T-helper 2 cell treated with Interferon-gamma antibody and Interleukin-4, amounts not matched to agents 5 μg/mL and 100 μg/mL, for 36 hours (primary cell): ENCODE results near the gene TMEM88.
A peak's percentile ranks its signal among the peaks of the same experiment; 100 is the strongest.
"Not testable (repeated sequence)": the region's sequence is repeated elsewhere in the genome, so short reads cannot be mapped to it uniquely, and the experiment has no call there.

Source experiments
- DNase-seq: peaks from one replicate; pipeline ENCODE4 v3.0.0; 2021; ENCODE audit warnings: low spot score
- H3K27ac Mint-ChIP-seq: one replicate; pipeline ENCODE4 v1.8.0; 2021; ENCODE audit warnings: mild to moderate bottlenecking, mixed read lengths
- H3K27me3 Mint-ChIP-seq: one replicate; pipeline ENCODE4 v1.8.0; 2021; ENCODE audit warnings: low read depth, mixed read lengths
- H3K36me3 Mint-ChIP-seq: one replicate; pipeline ENCODE4 v1.8.0; 2021; ENCODE audit warnings: low read depth, mixed read lengths
- H3K4me1 Mint-ChIP-seq: one replicate; pipeline ENCODE4 v1.8.0; 2021; ENCODE audit warnings: low read depth, mixed read lengths
- H3K4me3 Mint-ChIP-seq: one replicate; pipeline ENCODE4 v1.8.0; 2022; ENCODE audit warnings: mild to moderate bottlenecking, moderate library complexity, mixed read lengths
- H3K9me3 Mint-ChIP-seq: one replicate; pipeline ENCODE4 v1.8.0; 2021; ENCODE audit warnings: mixed read lengths

The TMEM88 gene

DNA sequence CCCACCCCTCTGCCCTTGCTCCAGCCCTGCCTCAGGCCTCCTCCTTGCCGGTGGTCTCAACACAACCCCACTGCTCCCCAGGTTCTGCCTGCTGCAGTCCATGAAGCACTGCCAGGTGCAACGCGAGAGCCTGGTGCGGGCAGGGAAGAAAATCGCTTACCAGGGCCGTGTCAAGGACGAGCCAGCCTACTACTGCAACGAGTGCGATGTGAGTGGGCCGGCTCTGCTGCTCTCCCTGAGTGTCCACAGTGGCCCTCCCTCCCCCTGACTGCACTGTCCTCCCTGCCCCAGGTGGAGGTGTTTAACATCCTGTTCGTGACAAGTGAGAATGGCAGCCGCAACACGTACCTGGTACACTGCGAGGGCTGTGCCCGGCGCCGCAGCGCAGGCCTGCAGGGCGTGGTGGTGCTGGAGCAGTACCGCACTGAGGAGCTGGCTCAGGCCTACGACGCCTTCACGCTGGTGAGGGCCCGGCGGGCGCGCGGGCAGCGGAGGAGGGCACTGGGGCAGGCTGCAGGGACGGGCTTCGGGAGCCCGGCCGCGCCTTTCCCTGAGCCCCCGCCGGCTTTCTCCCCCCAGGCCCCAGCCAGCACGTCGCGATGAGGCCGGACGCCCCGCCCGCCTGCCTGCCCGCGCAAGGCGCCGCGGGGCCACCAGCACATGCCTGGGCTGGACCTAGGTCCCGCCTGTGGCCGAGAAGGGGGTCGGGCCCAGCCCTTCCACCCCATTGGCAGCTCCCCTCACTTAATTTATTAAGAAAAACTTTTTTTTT, 1.8 kb upstream of the TMEM88 start:
- Mint-ChIP-seq H3K27me3 (no peaks in the 10 kb centered on the region), H3K4me3 (no peak overlapping the region), H3K4me1 (peaks cover 16% of the 10 kb centered on the region), H3K9me3 (no peaks in the 10 kb centered on the region), H3K27ac (no peak overlapping the region), H3K36me3 (peaks cover 10% of the 10 kb centered on the region)
- no peak for DNase-seq

DNA sequence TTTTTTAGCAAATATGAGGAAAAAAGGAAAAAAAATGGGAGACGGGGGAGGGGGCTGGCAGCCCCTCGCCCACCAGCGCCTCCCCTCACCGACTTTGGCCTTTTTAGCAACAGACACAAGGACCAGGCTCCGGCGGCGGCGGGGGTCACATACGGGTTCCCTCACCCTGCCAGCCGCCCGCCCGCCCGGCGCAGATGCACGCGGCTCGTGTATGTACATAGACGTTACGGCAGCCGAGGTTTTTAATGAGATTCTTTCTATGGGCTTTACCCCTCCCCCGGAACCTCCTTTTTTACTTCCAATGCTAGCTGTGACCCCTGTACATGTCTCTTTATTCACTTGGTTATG, 1.2 kb upstream of the TMEM88 start:
- H3K4me3 Mint-ChIP-seq: no peak overlapping the region

DNA sequence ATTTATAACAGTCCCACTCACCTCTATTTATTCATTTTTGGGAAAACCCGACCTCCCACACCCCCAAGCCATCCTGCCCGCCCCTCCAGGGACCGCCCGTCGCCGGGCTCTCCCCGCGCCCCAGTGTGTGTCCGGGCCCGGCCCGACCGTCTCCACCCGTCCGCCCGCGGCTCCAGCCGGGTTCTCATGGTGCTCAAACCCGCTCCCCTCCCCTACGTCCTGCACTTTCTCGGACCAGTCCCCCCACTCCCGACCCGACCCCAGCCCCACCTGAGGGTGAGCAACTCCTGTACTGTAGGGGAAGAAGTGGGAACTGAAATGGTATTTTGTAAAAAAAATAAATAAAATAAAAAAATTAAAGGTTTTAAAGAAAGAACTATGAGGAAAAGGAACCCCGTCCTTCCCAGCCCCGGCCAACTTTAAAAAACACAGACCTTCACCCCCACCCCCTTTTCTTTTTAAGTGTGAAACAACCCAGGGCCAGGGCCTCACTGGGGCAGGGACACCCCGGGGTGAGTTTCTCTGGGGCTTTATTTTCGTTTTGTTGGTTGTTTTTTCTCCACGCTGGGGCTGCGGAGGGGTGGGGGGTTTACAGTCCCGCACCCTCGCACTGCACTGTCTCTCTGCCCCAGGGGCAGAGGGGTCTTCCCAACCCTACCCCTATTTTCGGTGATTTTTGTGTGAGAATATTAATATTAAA, 638 bp upstream of the TMEM88 start:
- Mint-ChIP-seq H3K9me3 (no peaks in the 10 kb centered on the region), H3K36me3 (peaks cover 13% of the 10 kb centered on the region), H3K4me1 (peaks cover 23% of the 10 kb centered on the region), H3K27me3 (no peaks in the 10 kb centered on the region), H3K27ac (no peak overlapping the region), H3K4me3 (no peak overlapping the region)
- DNase-seq: no peak

More for the DNA sequence above, 1.2 kb upstream of the TMEM88 start:
- no peaks in the 10 kb centered on the region for H3K27me3 Mint-ChIP-seq
- no peaks in the 10 kb centered on the region for H3K9me3 Mint-ChIP-seq
- H3K4me1 Mint-ChIP-seq: peaks cover 18% of the 10 kb centered on the region
- DNase-seq: no peak
- H3K27ac Mint-ChIP-seq: no peak overlapping the region
- H3K36me3 Mint-ChIP-seq: peaks cover 10% of the 10 kb centered on the region

DNA sequence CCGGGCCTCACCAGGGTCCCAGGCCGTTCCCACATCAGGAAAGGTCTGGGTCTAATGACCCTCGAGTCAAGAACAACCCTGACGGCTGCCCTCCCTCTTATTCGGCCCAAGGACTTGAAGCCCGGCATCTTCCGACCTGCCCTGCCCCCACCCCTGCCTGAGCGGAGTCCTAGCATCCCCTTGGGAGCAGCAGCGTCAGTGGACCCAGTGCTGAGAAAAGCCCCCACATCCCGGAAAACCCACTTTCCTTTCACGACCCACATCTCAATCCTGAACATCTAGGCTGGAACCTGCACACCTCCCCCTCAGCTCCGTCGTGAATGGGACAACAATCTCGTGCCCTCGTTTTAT, 769 bp downstream of the TMEM88 start:
- Mint-ChIP-seq H3K4me1 (peaks cover 21% of the 10 kb centered on the region), H3K36me3 (peaks cover 15% of the 10 kb centered on the region), H3K27me3 (no peaks in the 10 kb centered on the region), H3K27ac (no peak overlapping the region), H3K9me3 (no peaks in the 10 kb centered on the region), H3K4me3 (no peak overlapping the region)
- DNase-seq: no peak

DNA sequence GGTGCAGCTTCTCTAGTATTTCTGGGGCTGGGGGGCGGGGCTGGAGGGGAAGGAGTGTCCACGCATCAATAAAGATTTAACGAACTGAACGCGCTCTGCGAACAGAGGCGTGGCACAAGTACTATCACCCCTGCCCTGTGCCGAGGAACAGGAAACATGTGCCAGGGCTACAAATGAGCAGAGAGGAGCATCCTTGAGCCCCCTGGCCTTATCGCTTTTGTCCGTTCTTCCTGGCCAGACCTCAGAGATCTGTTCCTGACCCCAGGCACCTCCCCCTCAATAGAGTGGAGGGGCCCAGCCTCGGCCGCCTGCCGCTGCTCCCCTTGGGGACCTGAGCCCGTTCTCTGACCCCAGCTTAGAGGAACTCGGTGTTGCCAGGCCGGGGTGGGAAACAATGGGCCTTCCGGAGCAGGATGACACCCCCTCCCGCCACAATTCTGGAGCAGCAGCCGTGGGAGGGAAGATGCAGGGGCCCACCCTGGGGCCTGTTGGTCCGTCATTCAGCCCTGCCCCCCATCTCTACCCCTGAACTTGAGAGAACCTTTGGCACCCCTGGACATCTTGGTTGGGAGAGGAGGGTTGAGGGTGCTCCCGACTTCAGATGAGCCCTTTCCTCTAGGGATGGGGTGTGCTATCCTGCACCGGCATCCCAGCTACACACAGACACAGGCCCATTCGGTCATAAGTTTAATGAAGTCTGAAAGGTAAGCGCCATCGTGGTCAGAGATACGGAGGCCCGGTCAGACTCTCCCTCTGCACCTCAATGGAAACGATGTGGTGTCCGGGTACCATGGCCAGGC, 1.3 kb downstream of the TMEM88 start:
- Mint-ChIP-seq H3K9me3 (no peaks in the 10 kb centered on the region), H3K27ac (no peak overlapping the region), H3K36me3 (peaks cover 15% of the 10 kb centered on the region), H3K4me3 (no peak overlapping the region), H3K27me3 (no peaks in the 10 kb centered on the region), H3K4me1 (peaks cover 18% of the 10 kb centered on the region)
- no peak for DNase-seq

DNA sequence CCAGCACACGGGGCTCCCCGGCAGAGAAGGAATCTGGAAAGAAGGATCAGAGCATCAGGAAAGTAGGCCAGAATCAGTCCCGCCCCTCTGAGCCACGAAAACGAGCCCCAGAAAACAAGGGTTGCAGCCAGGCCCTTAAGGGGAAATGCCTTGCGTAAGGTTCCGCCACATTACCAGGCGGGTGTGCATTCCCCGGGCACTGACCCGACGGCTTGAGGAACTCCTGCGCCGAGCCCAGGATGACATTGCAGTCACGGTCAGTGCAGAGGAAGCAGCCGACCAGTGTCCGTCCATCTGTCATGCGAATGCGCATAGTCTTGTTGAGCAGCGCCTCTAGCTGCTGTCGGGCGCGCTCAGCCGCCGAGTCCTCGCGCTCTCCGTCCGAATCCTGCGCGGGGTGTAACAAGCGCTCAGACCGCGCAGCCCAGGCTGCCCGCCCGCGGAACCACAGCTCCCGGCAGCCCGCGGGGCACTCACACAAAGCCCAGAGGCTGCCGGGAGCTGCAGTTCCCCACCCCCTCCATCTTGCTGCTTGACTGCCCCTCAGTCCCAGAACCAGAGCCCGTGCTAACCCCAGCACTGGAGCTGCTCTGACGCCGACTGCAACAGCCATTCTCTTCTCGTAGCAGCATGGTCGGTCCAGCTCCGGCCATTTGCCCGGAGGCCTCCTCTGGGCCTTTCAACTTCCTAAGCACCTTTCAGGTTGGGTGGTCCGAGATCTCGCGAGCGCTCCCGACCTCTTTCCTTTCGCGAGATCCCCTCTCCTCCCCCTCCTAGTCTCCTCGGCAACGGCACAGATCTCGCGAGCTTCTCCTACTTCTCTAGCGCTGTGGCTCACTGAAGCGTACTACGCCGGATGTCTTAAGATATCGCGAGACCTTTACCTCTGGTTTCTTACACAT, 2.2 kb downstream of the TMEM88 start, which contains the start of gene NAA38:
NAA38 (minus strand) TSS at position 749 of the 902 bp plus-strand sequence; CDS start at position 653, 96 bp downstream.
- Mint-ChIP-seq H3K4me1 (peaks cover 14% of the 10 kb centered on the region), H3K27ac (no peak within 1 kb of the TSS), H3K4me3 (no peak within 1 kb of the TSS), H3K9me3 (no peaks in the 10 kb centered on the region), H3K27me3 (no peaks in the 10 kb centered on the region), H3K36me3 (peaks cover 15% of the 10 kb centered on the region)
- peak; percentile 93 for DNase-seq

DNA sequence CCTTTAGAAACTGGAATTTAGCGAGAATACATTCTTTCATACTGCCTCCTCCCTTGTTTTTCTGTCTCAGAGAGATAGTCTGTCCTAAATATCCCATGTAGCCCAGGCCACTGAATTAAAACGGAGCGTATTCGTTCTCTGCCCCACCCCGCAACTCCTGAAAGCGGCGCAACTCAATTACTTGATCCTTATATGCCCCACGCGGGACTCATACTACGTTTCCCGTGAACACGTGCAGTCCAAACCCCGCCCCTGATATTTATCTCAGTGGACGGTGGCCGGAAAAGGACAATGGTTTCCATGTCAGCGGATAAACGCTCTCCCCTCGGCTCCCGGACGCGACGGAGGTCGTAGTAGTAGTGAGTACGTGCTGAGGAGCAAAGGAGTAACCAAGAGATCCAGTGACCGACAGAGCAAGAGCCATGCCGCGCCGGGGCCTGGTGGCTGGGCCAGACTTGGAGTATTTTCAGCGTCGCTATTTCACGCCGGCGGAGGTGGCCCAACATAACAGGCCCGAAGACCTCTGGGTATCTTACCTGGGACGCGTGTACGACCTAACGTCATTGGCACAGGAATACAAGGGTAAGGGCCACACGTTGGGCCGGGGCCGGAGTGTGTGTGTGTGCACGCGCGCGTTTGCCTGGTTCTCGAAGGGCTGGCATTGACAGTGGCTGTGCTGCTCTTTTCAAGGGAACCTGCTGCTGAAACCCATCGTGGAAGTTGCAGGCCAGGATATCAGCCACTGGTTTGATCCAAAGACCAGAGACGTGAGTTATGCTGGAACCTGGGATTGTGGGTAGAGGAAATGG, 3.1 kb downstream of the TMEM88 start, which contains the start of gene CYB5D1:
CYB5D1 (plus strand) TSS at position 291 of the 809 bp plus-strand sequence; CDS start at position 423, 132 bp downstream.
- H3K9me3 Mint-ChIP-seq: no peaks in the 10 kb centered on the region
- peaks cover 13% of the 10 kb centered on the region for H3K4me1 Mint-ChIP-seq
- H3K27ac Mint-ChIP-seq: no peak within 1 kb of the TSS
- H3K36me3 Mint-ChIP-seq: peaks cover 15% of the 10 kb centered on the region
- H3K4me3 Mint-ChIP-seq: no peak within 1 kb of the TSS
- H3K27me3 Mint-ChIP-seq: no peaks in the 10 kb centered on the region
- peak; percentile 89 for DNase-seq

DNA sequence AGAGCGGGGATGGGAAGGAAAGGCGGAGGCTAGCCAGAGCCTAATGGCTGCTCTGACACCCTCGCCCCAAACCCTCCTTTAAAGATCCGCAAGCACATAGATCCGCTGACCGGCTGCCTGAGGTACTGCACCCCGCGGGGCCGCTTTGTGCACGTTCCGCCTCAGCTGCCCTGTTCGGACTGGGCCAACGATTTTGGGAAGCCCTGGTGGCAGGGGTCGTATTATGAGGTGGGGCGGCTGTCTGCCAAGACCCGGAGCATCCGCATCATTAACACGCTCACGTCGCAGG, 3.6 kb downstream of the TMEM88 start:
- H3K9me3 Mint-ChIP-seq: no peaks in the 10 kb centered on the region
- peaks cover 15% of the 10 kb centered on the region for H3K36me3 Mint-ChIP-seq
- H3K4me3 Mint-ChIP-seq: no peak overlapping the region
- peaks cover 13% of the 10 kb centered on the region for H3K4me1 Mint-ChIP-seq
- DNase-seq: no peak
- no peak overlapping the region for H3K27ac Mint-ChIP-seq
- H3K27me3 Mint-ChIP-seq: no peaks in the 10 kb centered on the region

DNA sequence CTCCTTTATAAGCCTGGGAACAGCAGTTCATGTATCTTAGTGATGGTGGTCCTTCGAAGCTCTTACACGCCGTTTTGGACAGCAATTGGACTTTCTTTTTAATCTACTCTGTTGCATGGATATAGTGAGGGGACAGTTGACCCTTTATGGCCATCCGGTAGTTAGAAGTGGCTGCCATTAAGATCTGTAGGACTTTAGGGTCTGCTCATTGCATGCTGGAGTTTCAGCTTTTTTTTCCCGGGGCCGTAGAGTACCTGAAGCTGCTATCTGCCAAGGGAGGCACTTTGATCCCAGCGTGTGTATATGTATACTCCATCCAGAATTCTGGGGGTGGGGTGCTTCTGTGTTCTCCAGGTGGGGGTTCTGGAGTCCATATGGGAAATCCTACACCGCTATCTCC, 4.2 kb downstream of the TMEM88 start:
- H3K36me3 Mint-ChIP-seq: peaks cover 12% of the 10 kb centered on the region
- no peak for DNase-seq
- H3K9me3 Mint-ChIP-seq: no peaks in the 10 kb centered on the region
- H3K27me3 Mint-ChIP-seq: no peaks in the 10 kb centered on the region
- H3K4me3 Mint-ChIP-seq: no peak overlapping the region
- H3K27ac Mint-ChIP-seq: no peak overlapping the region
- H3K4me1 Mint-ChIP-seq: peaks cover 13% of the 10 kb centered on the region

DNA sequence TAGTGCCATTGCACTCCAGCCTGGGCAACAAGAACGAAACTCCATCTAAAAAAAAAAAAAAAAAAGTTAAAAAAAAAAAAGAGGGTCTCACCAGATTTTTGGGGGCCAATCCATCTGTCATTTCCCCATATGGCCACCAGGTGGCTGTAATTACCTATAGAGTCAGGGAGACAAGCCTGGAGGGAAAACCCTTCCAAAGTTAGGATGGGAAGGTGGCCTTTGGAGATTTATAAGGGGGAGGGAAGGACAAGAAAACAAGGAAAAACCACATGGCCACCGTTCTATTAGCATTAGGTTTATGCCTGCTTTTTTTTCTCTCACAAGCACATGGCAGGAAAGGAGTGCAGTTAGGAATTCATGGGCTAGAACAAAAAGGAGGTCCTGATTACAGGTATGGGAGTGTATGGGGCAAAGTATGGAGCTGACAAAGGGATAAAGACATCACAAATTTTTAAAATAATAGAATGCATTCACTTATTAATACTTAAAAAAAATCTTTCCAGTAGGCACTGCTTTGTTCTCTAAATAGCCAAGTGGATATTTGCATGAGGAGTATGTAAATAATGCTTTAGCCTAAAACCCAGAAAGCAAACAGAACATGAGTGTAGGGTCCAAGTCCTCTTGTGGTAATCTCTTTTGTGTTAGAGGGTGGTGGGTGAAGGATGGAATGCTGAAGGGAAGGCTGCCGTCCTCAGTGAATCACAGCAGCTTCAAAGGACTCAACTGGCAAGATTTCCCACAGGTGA, 8.0 kb downstream of the TMEM88 start:
- H3K27ac Mint-ChIP-seq: no peak overlapping the region
- no peak overlapping the region for H3K4me3 Mint-ChIP-seq

DNA sequence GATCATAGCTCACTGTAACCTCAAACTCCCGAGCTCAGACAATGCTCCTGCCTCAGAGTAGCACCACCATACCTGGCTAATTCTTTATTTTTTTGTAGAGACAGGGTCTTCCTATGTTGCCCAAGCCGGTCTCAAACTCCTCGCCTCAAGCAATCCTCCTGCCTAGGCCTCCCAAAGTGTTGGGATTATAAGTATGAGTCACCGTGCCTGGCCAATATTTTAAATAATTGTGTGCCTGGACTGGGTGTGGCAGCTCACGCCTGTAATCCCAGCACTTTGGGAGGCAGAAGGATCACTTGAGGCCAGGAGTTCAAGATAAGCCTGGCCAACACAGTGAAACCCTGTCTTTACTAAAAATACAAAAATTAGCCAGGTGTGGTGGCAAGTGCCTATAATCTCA, 9.5 kb downstream of the TMEM88 start:
- not testable (repeated sequence) for H3K9me3 Mint-ChIP-seq, H3K27ac Mint-ChIP-seq, DNase-seq, H3K27me3 Mint-ChIP-seq, H3K4me3 Mint-ChIP-seq
- Mint-ChIP-seq H3K36me3 (peaks cover 32% of the 10 kb centered on the region), H3K4me1 (peaks cover 25% of the 10 kb centered on the region)

More for the DNA sequence above, 8.0 kb downstream of the TMEM88 start:
- no peak for DNase-seq
- Mint-ChIP-seq H3K27me3 (no peaks in the 10 kb centered on the region), H3K9me3 (no peaks in the 10 kb centered on the region), H3K4me1 (peaks cover 21% of the 10 kb centered on the region), H3K36me3 (peaks cover 30% of the 10 kb centered on the region)

DNA sequence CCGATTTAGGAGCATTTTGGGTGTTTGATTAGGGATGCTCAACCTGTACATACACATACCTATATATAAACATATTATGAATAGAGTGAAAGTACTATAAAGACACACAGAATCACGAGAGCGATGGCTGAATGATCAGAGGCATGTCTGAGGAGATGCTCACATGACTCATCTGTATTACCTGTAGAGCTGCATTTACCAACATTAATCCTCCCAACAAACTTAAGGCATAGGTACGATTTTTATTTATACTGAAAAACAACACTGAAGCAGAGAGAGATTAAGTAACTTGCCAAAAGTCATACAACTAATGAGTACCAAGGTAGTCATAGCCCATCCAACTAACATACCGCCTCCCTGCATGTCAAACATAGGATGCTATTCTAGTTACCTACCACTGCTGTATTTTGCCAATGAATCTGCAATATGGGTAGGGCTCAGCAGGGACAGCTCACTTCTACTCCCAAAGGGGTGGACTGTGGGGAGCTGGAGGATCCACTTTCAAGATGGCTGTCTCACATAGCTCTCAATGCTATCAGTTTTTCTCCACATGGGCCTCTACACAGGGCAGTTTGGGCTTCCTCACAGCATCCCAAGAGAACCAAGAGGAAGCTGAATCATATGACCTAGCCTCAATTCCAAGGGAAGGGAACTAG, 10.3 kb downstream of the TMEM88 start:
- Mint-ChIP-seq H3K36me3 (peaks cover 27% of the 10 kb centered on the region), H3K4me1 (peaks cover 21% of the 10 kb centered on the region), H3K4me3 (no peak overlapping the region), H3K27ac (no peak overlapping the region), H3K9me3 (no peaks in the 10 kb centered on the region), H3K27me3 (no peaks in the 10 kb centered on the region)
- no peak for DNase-seq
